ENCODE results near the gene GRIK4.

The GRIK4 gene

DNA sequence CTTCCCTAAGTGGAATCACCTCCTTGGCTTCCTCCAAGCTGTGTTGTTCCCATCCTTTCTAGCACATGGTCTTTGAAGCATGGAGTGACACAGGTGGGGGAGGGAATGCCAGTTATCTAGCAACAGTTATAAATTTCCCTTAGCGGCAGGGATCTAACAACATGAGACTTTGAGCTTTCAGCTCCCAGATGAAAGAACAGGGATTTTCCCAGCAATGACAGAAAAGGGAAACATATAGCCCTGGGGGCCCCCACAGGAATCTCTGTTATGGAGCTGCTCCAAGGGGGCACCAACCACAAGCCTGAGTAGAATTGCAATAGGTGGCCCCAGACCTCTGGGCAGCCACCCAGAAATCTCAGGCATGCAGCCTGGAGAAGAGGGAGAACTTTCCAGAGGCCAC, 163.0 kb downstream of the GRIK4 start:
- TF ChIP-seq, protein P1, sequence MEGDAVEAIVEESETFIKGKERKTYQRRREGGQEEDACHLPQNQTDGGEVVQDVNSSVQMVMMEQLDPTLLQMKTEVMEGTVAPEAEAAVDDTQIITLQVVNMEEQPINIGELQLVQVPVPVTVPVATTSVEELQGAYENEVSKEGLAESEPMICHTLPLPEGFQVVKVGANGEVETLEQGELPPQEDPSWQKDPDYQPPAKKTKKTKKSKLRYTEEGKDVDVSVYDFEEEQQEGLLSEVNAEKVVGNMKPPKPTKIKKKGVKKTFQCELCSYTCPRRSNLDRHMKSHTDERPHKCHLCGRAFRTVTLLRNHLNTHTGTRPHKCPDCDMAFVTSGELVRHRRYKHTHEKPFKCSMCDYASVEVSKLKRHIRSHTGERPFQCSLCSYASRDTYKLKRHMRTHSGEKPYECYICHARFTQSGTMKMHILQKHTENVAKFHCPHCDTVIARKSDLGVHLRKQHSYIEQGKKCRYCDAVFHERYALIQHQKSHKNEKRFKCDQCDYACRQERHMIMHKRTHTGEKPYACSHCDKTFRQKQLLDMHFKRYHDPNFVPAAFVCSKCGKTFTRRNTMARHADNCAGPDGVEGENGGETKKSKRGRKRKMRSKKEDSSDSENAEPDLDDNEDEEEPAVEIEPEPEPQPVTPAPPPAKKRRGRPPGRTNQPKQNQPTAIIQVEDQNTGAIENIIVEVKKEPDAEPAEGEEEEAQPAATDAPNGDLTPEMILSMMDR (IDR thresholded peaks at IDR 0.05; ENCODE audit: low read depth, low read length, missing control alignments) = no peak
- H3K4me3 ChIP-seq (ENCODE audit: low read depth, low read length) = no peak overlapping the region
- no peak for DNase-seq (ENCODE audit: low read depth)

DNA sequence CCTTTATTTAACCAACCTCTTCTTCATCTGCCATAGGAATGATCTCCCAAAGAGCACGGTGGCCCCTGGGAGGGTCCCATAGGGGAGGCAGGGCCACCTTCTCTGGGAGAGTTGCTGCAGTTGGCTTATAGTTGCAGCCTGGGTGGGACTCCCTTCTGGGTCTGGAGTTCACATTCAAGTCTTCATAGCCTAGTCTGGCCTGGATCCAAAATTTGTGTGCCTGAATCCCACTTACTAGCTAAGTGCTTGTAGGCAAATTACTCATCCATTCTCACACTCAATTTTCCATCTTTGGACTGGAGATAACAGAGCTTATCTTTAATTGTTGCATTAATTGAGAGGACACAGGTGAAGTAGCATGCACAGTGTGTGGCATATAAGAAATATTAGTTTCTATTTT, 163.6 kb downstream of the GRIK4 start:
- TF ChIP-seq, protein P1 (IDR thresholded peaks at IDR 0.05; ENCODE audit: low read depth, low read length, missing control alignments) = no peak
- DNase-seq (ENCODE audit: low read depth) = no peak
- H3K4me3 ChIP-seq (ENCODE audit: low read depth, low read length) = no peak overlapping the region

DNA sequence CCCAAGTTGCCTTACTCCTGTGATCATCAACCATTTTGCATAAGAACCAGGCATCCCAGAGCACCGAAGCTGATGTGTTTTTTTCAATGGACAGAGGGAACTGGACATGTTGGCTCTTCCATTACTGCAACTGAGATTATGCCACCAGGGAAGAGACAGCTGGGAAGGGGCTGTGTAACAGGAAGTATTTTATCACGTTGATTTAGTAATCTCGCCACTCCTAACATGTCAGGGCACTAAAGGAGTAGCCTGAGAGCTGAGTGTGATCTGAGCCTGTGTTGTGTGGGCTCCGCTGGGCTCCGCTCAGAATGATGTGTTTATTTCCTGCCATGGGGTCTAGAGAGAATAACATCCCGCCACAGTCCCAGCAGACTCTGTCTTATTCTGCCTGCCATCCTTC, 165.4 kb downstream of the GRIK4 start:
- H3K4me3 ChIP-seq (ENCODE audit: low read depth, low read length) = no peak overlapping the region
- TF ChIP-seq, protein P1 (IDR thresholded peaks at IDR 0.05; ENCODE audit: low read depth, low read length, missing control alignments) = no peak
- DNase-seq (ENCODE audit: low read depth) = no peak

DNA sequence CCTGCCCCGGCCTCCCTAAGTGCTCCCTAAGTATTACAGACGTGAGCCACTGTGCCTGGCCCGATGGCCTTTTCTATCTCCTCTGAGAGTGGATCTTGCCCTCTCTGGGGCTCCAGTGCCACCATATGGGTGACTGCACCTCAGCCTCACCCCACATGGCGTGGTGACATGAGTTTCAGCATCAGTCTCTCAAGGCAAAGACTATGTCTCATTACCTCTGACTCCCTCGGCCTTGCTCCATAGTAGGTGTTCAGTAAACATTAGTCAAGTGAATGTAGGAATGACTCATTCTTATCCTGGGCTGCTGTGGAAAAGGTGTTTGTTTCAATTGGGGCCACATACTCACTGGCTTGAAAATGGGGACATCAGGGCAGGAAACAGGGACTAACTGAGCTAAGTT, 168.8 kb downstream of the GRIK4 start:
- no peak for DNase-seq (ENCODE audit: low read depth)
- TF ChIP-seq, protein P1 (IDR thresholded peaks at IDR 0.05; ENCODE audit: low read depth, low read length, missing control alignments) = no peak
- H3K4me3 ChIP-seq (ENCODE audit: low read depth, low read length) = no peak overlapping the region

DNA sequence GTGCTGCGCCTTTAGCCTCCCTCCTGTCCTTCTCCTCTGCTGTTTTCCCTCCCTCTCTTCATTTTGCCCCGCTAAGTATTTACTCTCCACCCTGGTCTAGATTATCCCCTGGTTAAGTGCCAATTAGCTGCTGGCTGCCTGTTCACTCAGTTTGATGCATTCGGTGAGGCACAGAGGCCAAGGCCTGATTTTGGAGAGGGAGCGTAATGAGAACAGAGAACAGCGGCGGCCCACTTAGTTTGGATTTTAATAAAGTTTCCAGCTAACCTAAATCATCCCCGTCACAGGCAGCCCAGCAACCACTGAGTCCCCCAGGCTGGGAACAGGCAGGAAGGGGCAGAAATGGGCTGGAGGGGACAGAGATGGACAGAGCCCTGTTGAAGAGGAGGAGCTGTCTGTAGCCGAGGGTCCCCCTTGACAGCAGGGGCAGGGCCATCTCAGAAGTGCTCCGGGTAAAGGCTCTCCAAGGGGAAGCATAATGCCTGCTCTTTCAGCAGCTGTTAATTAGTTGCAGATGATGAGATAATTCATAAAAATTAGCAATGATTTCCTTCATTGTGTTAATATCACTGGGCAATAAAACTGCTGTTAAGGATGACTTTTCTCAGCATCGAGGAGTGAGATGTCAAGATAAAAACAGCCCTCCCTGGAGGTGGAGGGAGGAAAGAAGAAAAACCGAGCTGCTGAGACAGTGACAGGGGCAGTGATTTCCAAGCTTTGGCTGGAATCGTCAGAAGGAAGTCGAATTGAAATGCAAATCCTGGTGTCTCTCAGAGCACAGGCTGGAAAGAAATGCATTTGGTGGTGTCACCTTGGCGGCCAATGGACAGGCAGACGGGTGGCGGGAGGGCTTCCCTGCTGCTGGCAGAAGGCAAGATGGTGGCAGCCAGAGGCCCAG, 170.1 kb downstream of the GRIK4 start:
- H3K4me3 ChIP-seq (ENCODE audit: low read depth, low read length) = no peak overlapping the region
- DNase-seq (ENCODE audit: low read depth) = no peak
- TF ChIP-seq, protein P1 (IDR thresholded peaks at IDR 0.05; ENCODE audit: low read depth, low read length, missing control alignments) = no peak

DNA sequence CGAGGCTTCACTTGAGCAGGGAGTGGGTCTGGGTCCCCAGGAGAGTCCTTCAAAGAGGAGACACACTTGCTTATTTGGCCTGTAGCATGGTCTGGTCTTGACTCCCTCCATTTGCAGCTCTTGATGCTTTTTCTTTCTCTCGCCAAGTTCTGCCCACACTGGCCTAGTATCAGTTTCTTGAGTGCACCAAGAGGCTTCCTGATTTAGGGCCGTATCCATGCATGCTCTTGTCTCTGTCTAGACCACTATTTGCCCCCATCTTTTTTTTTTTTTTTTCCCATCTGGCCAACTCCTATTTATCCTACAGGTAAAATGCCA, 170.7 kb downstream of the GRIK4 start:
- TF ChIP-seq, protein P1 (IDR thresholded peaks at IDR 0.05; ENCODE audit: low read depth, low read length, missing control alignments) = no peak
- DNase-seq (ENCODE audit: low read depth) = no peak

DNA sequence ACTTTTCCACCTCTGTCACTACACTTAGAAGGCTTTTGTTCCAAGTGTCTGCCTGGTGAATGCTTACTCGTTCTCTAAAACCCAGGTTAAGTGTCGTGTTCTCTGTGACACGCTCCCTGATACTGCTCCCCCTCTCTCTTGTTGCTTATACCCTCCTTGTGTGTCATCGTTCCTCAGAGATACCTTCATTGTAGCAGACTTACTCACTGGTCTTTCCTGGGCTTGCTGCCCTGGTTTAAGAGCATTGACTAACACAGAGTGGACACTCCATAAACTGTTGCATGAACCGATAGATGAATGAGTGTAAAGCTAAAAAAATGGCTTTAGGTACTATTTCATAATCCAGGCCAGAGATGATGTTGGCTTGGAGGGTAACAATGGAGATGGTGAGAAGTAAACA, 171.3 kb downstream of the GRIK4 start:
- TF ChIP-seq, protein P1 (IDR thresholded peaks at IDR 0.05; ENCODE audit: low read depth, low read length, missing control alignments) = no peak
- DNase-seq (ENCODE audit: low read depth) = no peak
- no peak overlapping the region for H3K4me3 ChIP-seq (ENCODE audit: low read depth, low read length)

More for the DNA sequence above, 170.7 kb downstream of the GRIK4 start:
- H3K4me3 ChIP-seq (ENCODE audit: low read depth, low read length) = no peak overlapping the region
